PC-9 (cell line): ENCODE results near the gene CLEC2B. TPM values are rescaled to one million over a fixed set of nuclear protein-coding genes. Genes with fewer than 3 reads are reported as not detected.

Experiments
- BruUV-seq: library from RNA; stranded (reverse); fragments of 400-500 nt; replicated peaks from 2 replicates; lab custom pipeline; 2021; lab: Mats Ljungman, UMichigan
- CTCF ChIA-PET: fragments of 300-600 bp; sonication (Branson Sonifier 250); formaldehyde crosslinking; loops from one replicate; lab custom pipeline; 2022; ENCODE audit warnings: antibody characterized with exemption; lab: Charles Lee
- POLR2A ChIA-PET: fragments of 300-600 bp; sonication (Branson Sonifier 250); formaldehyde crosslinking; loops from one replicate; lab custom pipeline; 2022; ENCODE audit warnings: antibody characterized with exemption; ENCODE audit not compliant: unreplicated experiment; lab: Charles Lee
- DNase-seq, 2 experiments: peaks; one replicate each; pipeline versions ENCODE4 v3.0.0 to v3.0.0-alpha.2; 2015 to 2022; ENCODE audit warnings: mixed read lengths in 1 of 2
- H2AFZ ChIP-seq: fragments of 200-600 bp; sonication (generic); 2 replicates; pipeline ENCODE4 v1.8.1; 2017; ENCODE audit warnings: antibody characterized with exemption
- H3F3A ChIP-seq: fragments of 200-600 bp; sonication (generic); 2 replicates; pipeline ENCODE4 v1.8.1; 2017; ENCODE audit warnings: antibody characterized with exemption, mild to moderate bottlenecking, low read depth; ENCODE audit not compliant: insufficient read depth
- H3K27ac ChIP-seq: fragments of 200-600 bp; sonication (generic); 2 replicates; pipeline ENCODE4 v1.6.1; 2016; ENCODE audit warnings: mixed run types
- H3K27me3 ChIP-seq: fragments of 200-600 bp; sonication (generic); 2 replicates; pipeline ENCODE4 v1.6.1; 2016; ENCODE audit warnings: low read depth, mixed run types; ENCODE audit not compliant: insufficient read depth
- H3K36me3 ChIP-seq: fragments of 200-600 bp; sonication (generic); 2 replicates; pipeline ENCODE4 v1.6.1; 2016; ENCODE audit warnings: low read depth, mixed run types
- H3K4me1 ChIP-seq: fragments of 200-600 bp; sonication (generic); replicated peaks from 2 replicates; pipeline ENCODE4 v1.6.1; 2016; ENCODE audit warnings: mixed run types; ENCODE audit not compliant: insufficient read depth
- H3K4me2 ChIP-seq: fragments of 200-600 bp; sonication (generic); 2 replicates; pipeline ENCODE4 v1.6.1; 2017; ENCODE audit warnings: mixed run types
- H3K4me3 ChIP-seq: fragments of 200-600 bp; sonication (generic); 2 replicates; pipeline ENCODE4 v1.6.1; 2016; ENCODE audit warnings: mixed run types
- H3K79me2 ChIP-seq: fragments of 200-600 bp; sonication (generic); 2 replicates; pipeline ENCODE4 v1.6.1; 2017; ENCODE audit warnings: low read depth, mixed run types
- H3K9me2 ChIP-seq: fragments of 200-600 bp; sonication (generic); 2 replicates; pipeline ENCODE4 v1.8.1; 2017; ENCODE audit warnings: mild to moderate bottlenecking; ENCODE audit not compliant: insufficient read depth
- H3K9me3 ChIP-seq: fragments of 200-600 bp; sonication (generic); 2 replicates; pipeline ENCODE4 v1.8.1; 2016; ENCODE audit warnings: low read depth; ENCODE audit not compliant: insufficient read depth
- H4K20me1 ChIP-seq: fragments of 200-600 bp; sonication (generic); 2 replicates; pipeline ENCODE4 v1.8.1; 2017; ENCODE audit not compliant: insufficient read depth
- CTCF ChIP-seq: fragments of 200-600 bp; sonication (generic); conservative IDR thresholded peaks from 2 replicates; pipeline ENCODE4 v1.6.1; 2017; ENCODE audit warnings: mixed run types, antibody characterized with exemption, mild to moderate bottlenecking, moderate library complexity
- EZH2 ChIP-seq: fragments of 200-600 bp; sonication (generic); IDR thresholded peaks from 2 replicates; pipeline ENCODE4 v1.8.0; 2017; ENCODE audit warnings: antibody characterized with exemption, low read depth
- intact Hi-C: fragments of 100-400 bp; cut with micrococcal nuclease; formaldehyde crosslinking; loops from one replicate; pipeline ENCODE4 v1.10.0; 2022; ENCODE audit not compliant: unreplicated experiment
- total RNA-seq: library from RNA; stranded (reverse); gene quantifications from 2 replicates; pipeline ENCODE4 v1.2.3, GENCODE V29; 2021

CLEC2B gene
- total RNA-seq, 1 experiment from 2014 or later = 3.9 TPM

GRCh38 chr12:9899209-9899608, 30.1 kb upstream of the CLEC2B start:
- H3K79me2 ChIP-seq = no peaks in the 10 kb centered on the region
- peaks cover 6% of the 10 kb centered on the region for H3K9me3 ChIP-seq
- no peak overlapping the region for H3K27ac ChIP-seq
- intact Hi-C loops = no loop called here
- no peaks in the 10 kb centered on the region for H3K9me2 ChIP-seq
- no TSS peak for BruUV-seq
- no peaks in the 10 kb centered on the region for H3K27me3 ChIP-seq
- H3K36me3 ChIP-seq = no peaks in the 10 kb centered on the region
- no peaks in the 10 kb centered on the region for H4K20me1 ChIP-seq
- TF ChIP-seq CTCF = no peak
- no peak overlapping the region for H3K4me2 ChIP-seq
- ChIA-PET CTCF (no interaction called here), POLR2A (no interaction called here)
- H3F3A ChIP-seq = no peaks in the 10 kb centered on the region
- no peak overlapping the region for H2AFZ ChIP-seq
- H3K4me3 ChIP-seq = no peak overlapping the region
- no peak for DNase-seq
- no peaks in the 10 kb centered on the region for H3K4me1 ChIP-seq

GRCh38 chr12:9897535-9897934, 28.4 kb upstream of the CLEC2B start:
- Histone ChIP-seq H3K27me3 (no peaks in the 10 kb centered on the region), H3F3A (no peaks in the 10 kb centered on the region), H3K79me2 (no peaks in the 10 kb centered on the region), H3K9me3 (peaks cover 3% of the 10 kb centered on the region), H3K4me3 (no peak overlapping the region), H4K20me1 (no peaks in the 10 kb centered on the region), H3K4me1 (no peaks in the 10 kb centered on the region), H2AFZ (no peak overlapping the region), H3K36me3 (no peaks in the 10 kb centered on the region), H3K27ac (no peak overlapping the region), H3K9me2 (no peaks in the 10 kb centered on the region; the same call in 1 of the 2 replicates), H3K4me2 (no peak overlapping the region)
- BruUV-seq = no TSS peak
- intact Hi-C loops = no loop called here
- TF ChIP-seq EZH2 (no peak), CTCF (no peak)
- DNase-seq = no peak
- POLR2A ChIA-PET = no interaction called here
- CTCF ChIA-PET = no interaction called here

GRCh38 chr12:9895215-9895971, 26.2 kb upstream of the CLEC2B start:
- no peak for TF ChIP-seq EZH2
- TF ChIP-seq CTCF = no peak
- ChIA-PET POLR2A (interaction anchor here (0.5 to 0.6 kb wide), 2 partner anchors 25 to 579 kb away, joined by 3 to 4 read pairs; no protein-coding TSS in a partner anchor), CTCF (interaction anchor here (0.6 kb wide), 1 partner anchor 166 kb away, joined by 4 read pairs; no protein-coding TSS in a partner anchor)
- no peak overlapping the region for H3K27ac ChIP-seq
- no peaks in the 10 kb centered on the region for H3K36me3 ChIP-seq
- no peaks in the 10 kb centered on the region for H3K27me3 ChIP-seq
- H3F3A ChIP-seq = no peaks in the 10 kb centered on the region
- H3K9me3 ChIP-seq = no peaks in the 10 kb centered on the region; the same call in 1 of the 2 replicates
- H3K79me2 ChIP-seq = no peaks in the 10 kb centered on the region
- H3K4me1 ChIP-seq = no peaks in the 10 kb centered on the region
- H2AFZ ChIP-seq = no peak overlapping the region
- H3K4me3 ChIP-seq = no peak overlapping the region
- intact Hi-C loops = no loop called here
- H3K4me2 ChIP-seq = no peak overlapping the region
- DNase-seq = no peak
- H4K20me1 ChIP-seq = no peaks in the 10 kb centered on the region
- no peaks in the 10 kb centered on the region; the same call in 1 of the 2 replicates for H3K9me2 ChIP-seq
- no TSS peak for BruUV-seq
